NCI-H187 (cell line): ENCODE measurements around the gene AP1S1.
"Not testable (repeated sequence)": the region's sequence is repeated elsewhere in the genome, so short reads cannot be mapped to it uniquely, and the experiment has no call there.

Experiments used
- DNase-seq, 2 experiments: peaks; one replicate each; lab custom pipeline; 2025; lab: John Stamatoyannopoulos, UW

AP1S1 gene

GRCh38 chr7:101153969-101154692 is at the start of gene AP1S1:
Gene AP1S1 (plus strand): TSS chr7:101154476. CDS start chr7:101154515, 39 bp downstream.
- peak; percentile 95 to 99 for DNase-seq

DNA sequence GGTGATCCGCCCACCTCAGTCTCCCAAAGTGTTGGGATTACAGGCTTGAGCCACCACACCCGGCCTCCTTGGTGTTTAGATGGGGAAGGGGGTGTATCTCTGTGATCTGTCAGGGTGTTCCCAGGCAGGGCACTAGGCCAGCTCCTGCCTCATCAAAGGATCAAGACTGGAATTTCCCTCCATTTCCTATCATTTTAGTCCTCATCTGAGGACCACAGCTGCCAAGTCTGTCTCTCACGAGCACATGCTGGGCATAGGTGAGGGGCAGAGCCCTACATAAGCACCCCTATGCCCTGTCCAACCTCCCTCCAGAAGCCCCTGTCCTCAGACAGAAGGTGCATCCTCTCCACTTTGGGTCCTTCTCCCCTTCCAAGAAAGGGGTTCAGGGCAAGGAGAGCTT is 49.5 kb upstream of the AP1S1 start:
- DNase-seq: no peak

DNA sequence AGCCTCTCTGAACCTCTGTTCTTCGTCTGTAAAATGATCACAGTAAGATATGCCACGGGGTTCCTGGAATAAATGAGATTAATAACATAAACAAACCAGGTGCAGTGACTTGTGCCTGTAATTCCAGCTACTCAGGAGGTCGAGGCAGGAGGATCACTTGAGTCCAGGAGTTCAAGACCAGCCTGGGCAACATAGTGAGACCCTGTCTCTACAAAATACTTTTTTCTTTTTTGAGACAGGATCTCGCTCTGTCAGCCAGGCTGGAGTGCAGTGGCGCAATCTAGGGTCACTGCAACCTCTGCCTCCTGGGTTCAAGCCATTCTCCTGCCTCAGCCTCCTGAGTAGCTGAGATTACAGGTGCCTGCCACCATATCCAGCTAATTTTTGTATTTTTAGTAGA is 49.0 kb upstream of the AP1S1 start:
- not testable (repeated sequence) for DNase-seq

DNA sequence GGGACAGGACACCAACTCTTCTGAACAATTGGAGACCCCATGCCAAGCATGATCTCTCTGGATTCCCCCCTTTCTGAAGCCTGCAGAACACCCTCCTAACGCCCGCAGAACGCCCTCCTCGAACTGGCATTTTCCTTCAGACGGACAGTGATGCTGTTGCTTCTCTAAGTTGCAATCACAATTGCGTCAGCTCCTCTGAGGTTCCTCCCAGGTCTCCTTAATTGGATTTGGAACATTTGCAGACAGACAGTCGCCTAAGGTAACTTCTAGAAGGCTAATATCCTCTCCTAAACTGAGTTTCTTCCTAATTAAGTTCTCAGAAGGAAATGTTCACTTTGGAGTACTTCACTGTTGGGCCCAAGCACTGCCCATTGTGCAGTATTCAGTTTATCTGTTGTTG is 47.9 kb upstream of the AP1S1 start:
- no peak for DNase-seq

- no peak for DNase-seq
Measured at GRCh38 chr7:101108330-101108857, 45.9 kb upstream of the AP1S1 start.

DNA sequence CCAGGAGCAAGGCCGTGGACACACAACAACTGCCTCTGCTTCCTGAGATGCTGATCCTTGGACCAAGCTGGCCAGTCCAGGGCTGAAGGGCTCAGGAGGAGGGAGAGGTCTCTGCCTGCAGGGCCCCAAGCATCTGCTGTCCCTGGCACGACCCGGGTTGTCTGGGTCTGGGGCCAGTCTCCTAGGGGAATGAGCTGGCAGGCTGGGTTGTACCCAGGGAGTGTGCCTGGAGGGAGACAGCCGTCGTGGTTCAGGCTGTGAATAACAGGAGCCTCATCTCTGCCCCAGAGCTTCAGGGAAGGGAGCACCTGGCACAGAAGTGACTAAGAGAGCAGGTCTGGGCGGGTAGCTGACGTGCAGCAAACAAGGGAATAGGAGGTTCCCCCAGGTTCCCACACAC is 45.3 kb upstream of the AP1S1 start:
- no peak for DNase-seq

DNA sequence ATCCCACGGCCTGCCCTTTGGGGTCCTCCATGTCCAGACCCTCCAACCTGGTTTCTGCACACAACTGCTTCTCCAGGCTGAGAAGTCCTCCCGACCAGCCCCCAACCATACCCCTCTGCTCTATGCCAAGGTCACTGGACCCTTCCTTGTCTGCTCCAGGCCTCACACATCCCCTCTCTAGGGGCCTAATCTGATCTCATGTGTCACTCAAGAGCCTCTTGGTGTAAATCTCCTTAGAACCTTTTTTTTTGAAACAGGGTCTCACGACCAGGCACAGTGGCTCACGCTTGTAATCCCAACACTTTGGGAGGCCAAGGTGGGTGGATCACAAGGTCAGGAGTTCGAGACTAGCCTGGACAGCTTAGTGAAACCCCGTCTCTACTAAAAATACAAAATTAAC is 44.9 kb upstream of the AP1S1 start:
- DNase-seq: no peak

DNA sequence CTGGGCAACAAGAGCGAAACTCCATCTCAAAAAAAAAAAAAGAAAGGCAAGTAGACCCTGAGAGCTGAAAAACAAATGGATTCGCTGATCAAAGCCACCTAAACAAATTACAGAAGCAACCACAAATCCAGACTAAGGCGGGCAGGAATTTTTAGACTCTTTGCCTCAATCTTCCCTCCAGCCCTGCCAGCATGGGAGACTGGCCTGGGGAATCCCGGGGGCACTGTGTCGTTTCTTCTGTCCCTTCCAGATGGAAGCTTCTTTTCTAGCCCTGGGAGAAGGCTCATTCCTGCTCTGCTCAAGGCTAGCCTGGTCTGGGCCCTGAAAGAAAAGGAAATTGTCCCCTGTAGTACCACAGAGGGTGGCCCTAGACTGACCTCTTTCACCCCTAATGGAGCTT is 43.0 kb upstream of the AP1S1 start:
- no peak for DNase-seq

- DNase-seq: no peak
Measured at GRCh38 chr7:101112233-101112632, 42.0 kb upstream of the AP1S1 start.

- not testable (repeated sequence) for DNase-seq
Measured at GRCh38 chr7:101113140-101113539, 41.1 kb upstream of the AP1S1 start.

DNA sequence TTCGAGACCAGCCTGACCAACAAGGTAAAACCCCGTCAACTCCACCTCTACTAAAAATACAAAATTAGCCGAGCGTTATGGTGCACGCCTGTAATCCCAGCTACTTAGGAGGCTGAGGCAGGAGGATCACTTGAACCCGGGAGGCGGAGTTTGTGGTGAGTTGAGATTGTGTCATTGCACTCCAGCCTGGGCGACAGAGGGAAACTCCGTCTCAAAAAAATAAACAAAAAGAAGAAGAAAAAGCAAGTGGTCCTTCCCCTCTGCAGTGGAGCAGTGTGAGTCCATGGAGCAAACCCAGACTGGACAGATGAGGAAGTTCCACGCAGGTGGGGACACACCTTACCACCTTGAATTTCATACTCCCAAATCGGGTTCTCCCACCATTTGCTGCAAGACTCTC is 40.4 kb upstream of the AP1S1 start:
- DNase-seq: no peak

DNA sequence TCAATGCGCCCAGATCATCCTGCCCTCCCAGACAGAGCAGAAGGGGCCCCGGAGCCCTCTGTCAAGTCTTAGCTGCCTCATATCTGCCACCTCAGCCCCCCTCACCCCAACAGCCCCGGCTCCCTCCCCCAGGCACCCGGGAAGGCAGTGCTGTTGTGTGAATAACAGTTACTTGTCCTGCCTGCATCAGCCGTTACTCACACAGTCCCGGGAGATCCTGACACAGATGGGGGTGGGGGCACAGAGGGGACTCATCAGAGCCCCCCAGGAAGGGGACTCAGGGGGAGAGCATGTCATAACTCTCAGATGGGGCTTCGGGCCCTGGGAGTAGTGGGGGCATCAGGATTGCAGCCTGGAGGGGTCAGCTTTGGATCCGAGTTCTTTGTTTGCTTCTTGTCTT is 39.8 kb upstream of the AP1S1 start:
- DNase-seq: no peak

DNA sequence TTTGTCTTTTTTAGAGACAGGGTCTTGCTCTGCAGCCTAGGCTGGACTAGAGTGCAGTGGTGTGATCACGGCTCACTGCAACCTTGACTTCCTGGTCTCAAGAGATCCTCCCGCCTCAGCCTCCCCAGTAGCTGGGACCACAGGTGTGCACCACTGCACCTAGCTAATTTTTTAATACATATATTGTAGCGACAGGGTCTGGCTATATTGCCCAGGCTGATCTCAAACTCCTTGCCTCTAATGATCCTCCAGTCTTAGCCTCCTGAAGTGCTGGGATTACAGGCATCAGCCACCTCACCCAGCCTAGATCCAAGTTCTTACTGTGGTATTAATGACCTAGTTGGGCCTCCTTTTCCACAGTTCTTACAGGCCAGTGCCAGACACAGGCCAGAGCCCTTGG is 39.1 kb upstream of the AP1S1 start:
- DNase-seq: no peak

DNA sequence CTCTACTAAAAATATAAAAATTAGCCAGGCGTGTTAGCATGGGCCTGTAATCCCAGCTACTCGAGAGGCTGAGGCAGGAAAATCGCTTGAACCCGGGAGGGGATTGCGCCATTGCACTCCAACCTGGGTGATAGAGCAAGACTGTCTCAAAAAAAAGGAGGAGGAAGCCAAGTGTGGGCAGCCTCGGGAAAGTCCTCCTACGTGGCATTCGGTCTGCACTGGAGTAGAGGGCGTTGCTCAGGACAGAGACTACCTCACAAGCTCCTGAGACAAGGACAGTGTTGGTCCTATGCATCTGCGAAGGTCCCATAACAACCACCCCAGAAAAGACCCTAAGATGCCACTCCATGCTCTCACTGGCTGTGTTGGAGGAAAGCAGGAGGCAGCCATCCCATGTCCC is 37.4 kb upstream of the AP1S1 start:
- DNase-seq: no peak

DNA sequence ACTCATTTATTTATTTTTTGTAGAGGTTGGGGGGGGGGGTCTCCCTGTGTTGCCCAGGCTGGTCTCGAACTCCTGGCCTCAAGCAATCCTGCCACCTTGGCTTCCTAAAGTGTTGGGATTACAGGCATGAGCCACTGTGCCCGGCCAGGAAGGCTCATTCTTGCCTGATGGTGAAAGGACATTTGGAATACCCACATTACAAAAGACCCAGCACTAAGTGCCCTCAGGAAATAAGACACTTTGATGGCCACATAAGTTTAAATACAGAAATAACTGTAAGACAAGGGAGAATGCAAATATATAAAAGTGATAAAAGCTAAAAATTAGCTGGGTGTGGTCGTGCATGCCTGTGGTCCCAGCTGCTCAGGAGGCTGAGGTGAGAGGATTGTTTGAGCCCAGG is 35.4 kb upstream of the AP1S1 start:
- no peak for DNase-seq

GRCh38 chr7:101119876-101120275 is 34.4 kb upstream of the AP1S1 start:
- DNase-seq: no peak

GRCh38 chr7:101120315-101120714 is 34.0 kb upstream of the AP1S1 start:
- DNase-seq: no peak

DNA sequence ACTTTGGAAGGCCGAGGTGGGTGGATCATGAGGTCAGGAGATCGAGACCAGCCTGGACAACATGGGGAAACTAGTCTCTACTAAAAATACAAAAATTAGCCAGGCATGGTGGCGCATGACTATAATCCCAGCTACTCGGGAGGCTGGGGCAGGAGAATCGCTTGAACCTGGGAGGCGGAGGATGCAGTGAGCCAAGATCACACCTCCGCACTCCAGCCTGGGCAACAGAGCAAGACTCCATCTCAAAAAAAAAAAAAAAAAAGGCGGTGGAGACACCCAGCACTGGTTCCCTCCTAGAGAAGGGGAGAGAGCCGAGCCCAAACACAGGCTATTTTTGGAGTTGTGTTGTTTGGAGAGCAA is 32.7 kb upstream of the AP1S1 start:
- DNase-seq: not testable (repeated sequence)

GRCh38 chr7:101121991-101122932 is 32.0 kb upstream of the AP1S1 start:
- DNase-seq: no peak

- no peak for DNase-seq
Measured at GRCh38 chr7:101122933-101123702, 31.2 kb upstream of the AP1S1 start.

DNA sequence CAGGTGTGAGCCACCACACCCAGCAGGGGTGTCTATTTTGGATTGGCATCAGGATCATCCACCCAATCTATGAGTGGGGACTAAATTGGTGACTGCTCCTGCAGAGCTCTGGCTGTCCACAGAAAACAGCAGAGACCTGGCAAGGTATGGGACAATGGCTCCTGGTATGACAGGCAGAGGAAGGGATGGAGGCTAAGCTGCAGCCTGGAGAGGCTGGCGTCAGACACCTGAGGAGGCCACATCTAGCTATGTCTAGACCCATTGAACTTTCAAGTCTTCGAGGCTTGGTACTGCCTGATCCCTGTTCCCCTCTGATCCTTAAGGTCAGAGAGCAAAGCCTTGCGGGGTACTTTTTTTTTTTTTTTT is 30.6 kb upstream of the AP1S1 start:
- no peak for DNase-seq

DNA sequence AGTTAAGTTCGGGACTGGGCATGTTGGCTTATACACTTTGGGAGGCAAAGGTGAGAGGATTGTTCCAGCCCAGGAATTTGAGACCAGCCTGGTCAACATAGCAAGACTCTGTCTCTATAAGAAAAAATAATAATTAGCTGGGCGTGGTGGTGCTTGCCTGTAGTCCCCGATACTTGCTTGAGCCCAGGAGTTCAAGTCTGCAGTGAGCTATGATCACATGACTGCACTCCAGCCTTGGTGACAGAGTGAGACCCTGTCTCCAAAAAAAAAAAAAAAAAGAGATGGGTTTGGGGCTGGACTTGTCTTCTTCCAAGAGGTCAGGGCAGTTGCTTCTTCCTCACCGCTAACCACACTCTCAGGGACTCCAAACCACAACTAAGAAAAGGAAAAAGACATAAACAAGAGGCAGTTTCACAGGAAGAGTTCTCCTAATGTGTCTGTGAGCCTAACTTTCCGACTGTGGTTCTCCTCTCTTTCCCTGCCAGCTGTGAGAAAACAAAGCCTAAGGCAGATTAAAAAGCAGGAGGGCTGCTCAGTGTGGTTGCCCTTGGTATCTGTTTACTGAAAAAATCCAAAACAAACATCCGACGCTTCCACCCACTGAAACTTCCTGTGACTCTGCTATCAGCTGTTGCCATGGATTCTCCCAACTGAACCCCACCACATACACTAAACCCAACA is 29.8 kb upstream of the AP1S1 start:
- DNase-seq: no peak
